Esophagus mucosa (tissue), 1 donor: ENCODE measurements around the gene SLC39A11. TPM values are rescaled to one million over a fixed set of nuclear protein-coding genes. Genes with fewer than 3 reads are reported as not detected.
A peak's percentile ranks its signal among the peaks of the same experiment; 100 is the strongest.
"Not testable (repeated sequence)": the region's sequence is repeated elsewhere in the genome, so short reads cannot be mapped to it uniquely, and the experiment has no call there.

Source experiments
- ATAC-seq: fragments of 200-7000 bp; cut with Tn5 transposase; one replicate; pipeline ENCODE4 v1.9.1; 2020
- total RNA-seq: library from RNA; stranded (reverse); gene quantifications from one replicate; pipeline ENCODE4 v1.2.4, GENCODE V29; 2023
- donor health status: DM: yes; HTN: yes; CAD: no.

Gene SLC39A11
- total RNA-seq, 1 donor from 2014 or later: 32.8 TPM

GRCh38 chr17:73007407-73007806 is 85.1 kb downstream of the SLC39A11 start:
- ATAC-seq: no peak

- ATAC-seq: no peak
Observed at GRCh38 chr17:73005360-73005759, 87.1 kb downstream of the SLC39A11 start.

- ATAC-seq: peak; percentile 95
Observed at GRCh38 chr17:73003487-73003886, 89.0 kb downstream of the SLC39A11 start.

GRCh38 chr17:73000832-73001231 is 91.7 kb downstream of the SLC39A11 start:
- ATAC-seq: no peak

GRCh38 chr17:72999474-72999873 is 93.0 kb downstream of the SLC39A11 start:
- ATAC-seq: not testable (repeated sequence)

GRCh38 chr17:72998343-72998742 is 94.1 kb downstream of the SLC39A11 start:
- ATAC-seq: no peak

- ATAC-seq: no peak
Observed at GRCh38 chr17:72997559-72997958, 94.9 kb downstream of the SLC39A11 start.

- no peak for ATAC-seq
Observed at GRCh38 chr17:72996791-72997190, 95.7 kb downstream of the SLC39A11 start.

- ATAC-seq: no peak
Observed at GRCh38 chr17:72995008-72995656, 97.4 kb downstream of the SLC39A11 start.

GRCh38 chr17:72992783-72993467 is 99.6 kb downstream of the SLC39A11 start:
- ATAC-seq: not testable (repeated sequence)

- no peak for ATAC-seq
Observed at GRCh38 chr17:72991651-72992050, 100.8 kb downstream of the SLC39A11 start.

- ATAC-seq: no peak
Observed at GRCh38 chr17:72989074-72989610, 103.3 kb downstream of the SLC39A11 start.

- no peak for ATAC-seq
Observed at GRCh38 chr17:72988451-72988850, 104.0 kb downstream of the SLC39A11 start.

GRCh38 chr17:72987166-72987565 is 105.3 kb downstream of the SLC39A11 start:
- no peak for ATAC-seq

GRCh38 chr17:72985882-72986720 is 106.4 kb downstream of the SLC39A11 start:
- ATAC-seq: peak; percentile 72

GRCh38 chr17:72984926-72985325 is 107.6 kb downstream of the SLC39A11 start:
- peak; percentile 8 for ATAC-seq

GRCh38 chr17:72984145-72984925 is 108.2 kb downstream of the SLC39A11 start:
- no peak for ATAC-seq

GRCh38 chr17:72982680-72983079 is 109.8 kb downstream of the SLC39A11 start:
- no peak for ATAC-seq

GRCh38 chr17:72978593-72979218 is 113.8 kb downstream of the SLC39A11 start:
- ATAC-seq: no peak

- ATAC-seq: no peak
Observed at GRCh38 chr17:72977771-72978417, 114.6 kb downstream of the SLC39A11 start.
